ENCODE measurements around the gene GALNT18.

DNA sequence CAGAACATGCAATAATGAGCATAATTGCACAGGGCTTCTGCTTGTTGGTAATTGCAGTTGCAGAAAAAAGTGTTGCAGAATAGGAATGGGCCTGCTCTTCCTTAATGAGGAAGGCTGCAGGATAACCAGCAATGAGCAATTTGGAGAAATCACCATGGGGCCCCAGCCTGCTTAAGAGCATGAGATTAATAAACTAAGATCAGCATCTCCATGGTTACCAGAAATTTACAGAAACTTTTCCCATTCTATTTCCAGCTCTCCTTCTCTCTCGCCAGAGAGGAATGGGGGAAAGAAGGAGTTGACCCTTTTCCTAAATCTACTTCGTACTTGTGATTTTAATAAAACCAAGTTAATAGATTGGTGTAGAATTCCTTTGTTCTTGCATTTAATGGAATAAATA lies 187.8 kb downstream of the GALNT18 start:
- TF ChIP-seq RFX5 (IDR thresholded peaks at IDR 0.05; ENCODE audit: low read depth, low read length) (no peak), POLR2A (IDR thresholded peaks at IDR 0.05; ENCODE audit: low read depth, low read length) (no peak), RAD21 (IDR thresholded peaks at IDR 0.05; ENCODE audit: low read length) (no peak), RCOR1 (IDR thresholded peaks at IDR 0.05; ENCODE audit: insufficient replicate concordance, low read length) (no peak), SMC3 (IDR thresholded peaks at IDR 0.05; ENCODE audit: low read depth, low read length) (no peak), MXI1 (IDR thresholded peaks at IDR 0.05; ENCODE audit: borderline replicate concordance, low read depth, low read length) (no peak), MAZ (IDR thresholded peaks at IDR 0.05; ENCODE audit: borderline replicate concordance, low read depth, low read length) (no peak)
- TF ChIP-seq, protein P1, sequence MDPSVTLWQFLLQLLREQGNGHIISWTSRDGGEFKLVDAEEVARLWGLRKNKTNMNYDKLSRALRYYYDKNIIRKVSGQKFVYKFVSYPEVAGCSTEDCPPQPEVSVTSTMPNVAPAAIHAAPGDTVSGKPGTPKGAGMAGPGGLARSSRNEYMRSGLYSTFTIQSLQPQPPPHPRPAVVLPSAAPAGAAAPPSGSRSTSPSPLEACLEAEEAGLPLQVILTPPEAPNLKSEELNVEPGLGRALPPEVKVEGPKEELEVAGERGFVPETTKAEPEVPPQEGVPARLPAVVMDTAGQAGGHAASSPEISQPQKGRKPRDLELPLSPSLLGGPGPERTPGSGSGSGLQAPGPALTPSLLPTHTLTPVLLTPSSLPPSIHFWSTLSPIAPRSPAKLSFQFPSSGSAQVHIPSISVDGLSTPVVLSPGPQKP (IDR thresholded peaks at IDR 0.05; ENCODE audit: borderline replicate concordance, low read depth, low read length), result no peak
- TF ChIP-seq, protein P2, sequence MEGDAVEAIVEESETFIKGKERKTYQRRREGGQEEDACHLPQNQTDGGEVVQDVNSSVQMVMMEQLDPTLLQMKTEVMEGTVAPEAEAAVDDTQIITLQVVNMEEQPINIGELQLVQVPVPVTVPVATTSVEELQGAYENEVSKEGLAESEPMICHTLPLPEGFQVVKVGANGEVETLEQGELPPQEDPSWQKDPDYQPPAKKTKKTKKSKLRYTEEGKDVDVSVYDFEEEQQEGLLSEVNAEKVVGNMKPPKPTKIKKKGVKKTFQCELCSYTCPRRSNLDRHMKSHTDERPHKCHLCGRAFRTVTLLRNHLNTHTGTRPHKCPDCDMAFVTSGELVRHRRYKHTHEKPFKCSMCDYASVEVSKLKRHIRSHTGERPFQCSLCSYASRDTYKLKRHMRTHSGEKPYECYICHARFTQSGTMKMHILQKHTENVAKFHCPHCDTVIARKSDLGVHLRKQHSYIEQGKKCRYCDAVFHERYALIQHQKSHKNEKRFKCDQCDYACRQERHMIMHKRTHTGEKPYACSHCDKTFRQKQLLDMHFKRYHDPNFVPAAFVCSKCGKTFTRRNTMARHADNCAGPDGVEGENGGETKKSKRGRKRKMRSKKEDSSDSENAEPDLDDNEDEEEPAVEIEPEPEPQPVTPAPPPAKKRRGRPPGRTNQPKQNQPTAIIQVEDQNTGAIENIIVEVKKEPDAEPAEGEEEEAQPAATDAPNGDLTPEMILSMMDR (conservative IDR thresholded peaks at IDR 0.05; ENCODE audit: low read depth, low read length), result no peak

Measured in IMR-90 (cell line).